GM13977 (cell line): ENCODE measurements around the gene FERD3L.
A peak's percentile ranks its signal among the peaks of the same experiment; 100 is the strongest.

ENCODE experiments used
- DNase-seq: peaks from one replicate; pipeline ENCODE4 v3.0.0; 2012; ENCODE audit warnings: low spot score
- CTCF ChIP-seq: IDR thresholded peaks from 2 replicates; pipeline ENCODE4 v1.5.1; 2012; ENCODE audit warnings: mild to moderate bottlenecking, control low read depth; ENCODE audit not compliant: insufficient read depth; ENCODE audit errors: extremely low read depth, missing control alignments
- in situ Hi-C: fragments of 300-500 bp; cut with MboI; formaldehyde crosslinking; loops from one replicate; pipeline ENCODE4 v1.12.0; 2022; ENCODE audit warnings: low sequenced_read_pairs, low pct_unique_long_range_greater_than_20kb, mixed read lengths, inconsistent platforms; ENCODE audit not compliant: unreplicated experiment

The FERD3L gene

DNA sequence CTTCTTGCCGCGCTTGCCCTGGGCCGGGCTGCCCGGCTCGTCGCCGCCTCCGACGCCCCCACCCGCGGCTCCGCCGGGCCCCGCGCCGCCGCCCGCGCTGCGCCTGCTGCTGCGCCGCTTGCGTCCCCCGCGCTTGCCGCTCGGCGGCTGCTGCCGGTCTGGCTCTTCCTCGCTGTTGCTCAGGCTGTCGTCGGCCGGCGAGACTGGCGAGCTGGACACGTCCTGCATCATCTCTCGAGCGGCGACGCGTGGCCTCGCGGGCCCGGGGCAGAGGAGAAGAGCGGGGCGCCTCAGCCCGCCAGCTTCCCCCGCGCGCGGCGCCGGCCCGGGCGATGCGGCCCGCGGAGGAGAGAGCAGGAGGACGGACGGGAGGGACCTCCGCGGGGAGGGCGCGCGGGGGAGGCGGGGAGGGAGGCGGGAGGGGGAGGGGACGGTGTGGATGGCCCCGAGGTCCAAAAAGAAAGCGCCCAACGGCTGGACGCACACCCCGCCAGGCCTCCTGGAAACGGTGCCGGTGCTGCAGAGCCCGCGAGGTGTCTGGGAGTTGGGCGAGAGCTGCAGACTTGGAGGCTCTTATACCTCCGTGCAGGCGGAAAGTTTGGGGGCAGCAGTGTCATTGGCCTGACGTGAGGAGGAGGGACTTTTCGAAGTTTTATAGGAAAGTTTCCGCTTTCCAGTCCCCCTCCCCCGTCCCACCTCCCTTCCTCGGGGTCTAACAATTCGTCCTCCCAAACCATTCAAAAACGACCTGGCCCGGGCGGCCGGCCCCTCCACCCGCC, 27.9 kb downstream of the FERD3L start, which contains the start of gene TWIST1:
TWIST1 (minus strand) TSS at position 546 of the 779 bp plus-strand sequence; CDS start at position 231, 315 bp downstream.
- DNase-seq: peak; percentile 60
- TF ChIP-seq CTCF: no peak
- in situ Hi-C loops: no loop called here

DNA sequence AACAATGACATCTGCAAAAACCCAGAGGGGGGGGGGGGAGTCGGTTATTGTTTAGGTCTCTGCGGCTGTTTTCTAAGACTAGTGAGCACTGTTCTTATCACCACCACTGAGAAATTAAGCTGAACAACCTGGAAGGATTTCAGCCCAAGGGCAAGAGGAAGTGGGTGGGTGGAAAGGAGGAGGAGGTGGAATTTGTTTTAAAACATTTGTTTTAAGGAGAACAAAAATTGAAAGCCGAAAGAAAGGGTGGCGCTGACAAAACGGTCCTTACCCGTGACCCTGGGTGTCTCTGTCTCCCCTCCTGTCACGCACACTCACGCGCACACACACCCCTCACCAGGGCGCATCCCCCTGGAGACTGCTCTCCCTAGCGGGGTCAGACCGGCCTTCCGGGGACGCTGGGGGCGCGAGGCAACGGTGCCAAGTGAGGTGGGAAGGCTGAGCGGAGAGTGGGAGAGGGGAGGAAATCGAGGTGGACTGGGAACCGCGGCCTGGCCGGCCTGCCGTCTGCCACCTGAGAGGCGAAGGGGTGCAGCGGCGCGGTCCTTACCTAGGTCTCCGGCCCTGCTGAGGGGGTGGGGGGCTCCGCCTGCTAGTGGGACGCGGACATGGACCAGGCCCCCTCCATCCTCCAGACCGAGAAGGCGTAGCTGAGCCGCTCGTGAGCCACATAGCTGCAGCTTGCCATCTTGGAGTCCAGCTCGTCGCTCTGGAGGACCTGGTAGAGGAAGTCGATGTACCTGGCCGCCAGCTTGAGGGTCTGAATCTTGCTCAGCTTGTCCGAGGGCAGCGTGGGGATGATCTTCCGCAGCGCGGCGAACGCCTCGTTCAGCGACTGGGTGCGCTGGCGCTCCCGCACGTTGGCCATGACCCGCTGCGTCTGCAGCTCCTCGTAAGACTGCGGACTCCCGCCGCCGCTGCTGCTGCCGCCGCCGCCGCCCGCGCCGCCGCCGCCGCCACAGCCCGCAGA, 28.8 kb downstream of the FERD3L start:
- DNase-seq: peak; percentile 52
- TF ChIP-seq CTCF: no peak
- in situ Hi-C loops: no loop called here

DNA sequence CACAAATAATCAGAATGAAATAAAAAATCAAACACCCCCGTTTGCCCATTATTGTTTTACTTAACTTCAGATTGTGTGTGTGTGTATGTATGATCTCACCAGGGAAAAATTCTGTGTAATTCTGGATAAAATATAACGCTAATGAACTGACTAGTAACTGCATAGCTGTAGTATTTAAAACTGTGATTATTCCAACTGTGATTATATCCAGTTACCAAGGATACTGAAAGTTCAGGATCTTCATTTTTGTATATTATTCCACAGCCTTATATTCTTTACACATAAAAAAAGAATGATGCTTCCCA, 30.7 kb downstream of the FERD3L start:
- in situ Hi-C loops: no loop called here
- no peak for TF ChIP-seq CTCF
- DNase-seq: no peak

DNA sequence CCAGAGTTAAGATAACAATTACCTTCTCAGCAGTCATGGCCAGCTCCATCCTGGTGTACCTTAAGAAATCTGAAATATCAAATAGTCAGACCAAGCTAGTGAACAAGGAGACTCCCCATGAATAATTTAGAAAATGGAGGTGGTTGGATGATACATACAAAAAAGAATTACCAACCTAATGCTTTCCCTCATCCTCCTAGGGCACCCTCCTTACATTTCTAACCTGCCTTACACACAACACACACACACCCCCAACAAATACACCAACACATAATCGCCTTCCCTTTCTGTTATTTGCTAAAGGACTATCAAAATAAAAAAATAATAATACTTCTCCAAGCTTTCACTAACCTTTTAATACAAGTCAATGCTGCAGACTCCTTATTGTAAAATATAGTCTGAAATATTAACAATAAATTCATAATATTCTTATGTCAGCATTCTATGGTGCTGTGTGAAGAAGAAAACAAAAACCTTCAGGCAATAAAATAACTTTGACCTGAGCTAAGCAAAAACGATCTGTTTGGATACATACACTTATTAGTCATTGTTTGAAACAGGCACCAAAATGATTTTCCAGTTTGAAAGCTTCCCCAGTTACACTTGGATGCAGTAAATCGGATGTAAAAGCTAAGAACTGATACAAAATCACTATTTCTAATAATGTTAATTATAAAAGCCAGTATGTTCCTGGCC, 31.2 kb downstream of the FERD3L start:
- TF ChIP-seq CTCF: no peak
- DNase-seq: no peak
- in situ Hi-C loops: no loop called here

- DNase-seq: no peak
- in situ Hi-C loops: no loop called here
- TF ChIP-seq CTCF: no peak
These were observed 32.2 kb downstream of the FERD3L start for GRCh38 chr7:19113002-19113350.

- in situ Hi-C loops: no loop called here
These were observed 32.8 kb downstream of the FERD3L start for GRCh38 chr7:19112274-19113001.

More at GRCh38 chr7:19112274-19113001, 32.8 kb downstream of the FERD3L start:
- no peak for DNase-seq
- TF ChIP-seq CTCF: no peak
